ENCODE measurements around the gene LONP2.
"Not testable (repeated sequence)": the region's sequence is repeated elsewhere in the genome, so short reads cannot be mapped to it uniquely, and the experiment has no call there.

LONP2 gene

GRCh38 chr16:48370668-48371392 is 126.7 kb downstream of the LONP2 start:
- not testable (repeated sequence) for ATAC-seq; H3K36me3 Mint-ChIP-seq (ENCODE audit: low read depth); H3K4me3 Mint-ChIP-seq; H3K27ac Mint-ChIP-seq; H3K27me3 Mint-ChIP-seq; DNase-seq; H3K9me3 Mint-ChIP-seq
- peaks cover 41% of the 10 kb centered on the region for H3K4me1 Mint-ChIP-seq

- H3K27ac Mint-ChIP-seq, result no peak overlapping the region
- H3K36me3 Mint-ChIP-seq (ENCODE audit: low read depth), result no peaks in the 10 kb centered on the region
- peaks cover 37% of the 10 kb centered on the region for H3K4me1 Mint-ChIP-seq
- H3K9me3 Mint-ChIP-seq, result no peaks in the 10 kb centered on the region
- H3K4me3 Mint-ChIP-seq, result no peak overlapping the region
- ATAC-seq (no peak), DNase-seq (no peak)
- no peaks in the 10 kb centered on the region for H3K27me3 Mint-ChIP-seq
These were observed 127.3 kb downstream of the LONP2 start for GRCh38 chr16:48371393-48371780.

GRCh38 chr16:48372744-48373143 is 128.6 kb downstream of the LONP2 start:
- Mint-ChIP-seq H3K4me3 (no peak overlapping the region), H3K4me1 (peaks cover 33% of the 10 kb centered on the region), H3K9me3 (no peaks in the 10 kb centered on the region), H3K27me3 (no peaks in the 10 kb centered on the region), H3K36me3 (ENCODE audit: low read depth) (no peaks in the 10 kb centered on the region), H3K27ac (no peak overlapping the region)
- ATAC-seq (no peak), DNase-seq (no peak)

- no peak overlapping the region for H3K4me3 Mint-ChIP-seq
- no peak overlapping the region for H3K27ac Mint-ChIP-seq
- ATAC-seq (no peak), DNase-seq (no peak)
- H3K4me1 Mint-ChIP-seq, result peaks cover 33% of the 10 kb centered on the region
- no peaks in the 10 kb centered on the region for H3K36me3 Mint-ChIP-seq (ENCODE audit: low read depth)
- H3K27me3 Mint-ChIP-seq, result no peaks in the 10 kb centered on the region
- no peaks in the 10 kb centered on the region for H3K9me3 Mint-ChIP-seq
These were observed 129.3 kb downstream of the LONP2 start for GRCh38 chr16:48373258-48374029.

- H3K4me1 Mint-ChIP-seq, result peaks cover 37% of the 10 kb centered on the region
These were observed 130.2 kb downstream of the LONP2 start for GRCh38 chr16:48374255-48374654.

GRCh38 chr16:48377301-48377700 is 133.2 kb downstream of the LONP2 start:
- H3K27ac Mint-ChIP-seq; ATAC-seq; H3K4me3 Mint-ChIP-seq; H3K36me3 Mint-ChIP-seq (ENCODE audit: low read depth); DNase-seq; H3K9me3 Mint-ChIP-seq; H3K27me3 Mint-ChIP-seq: not testable (repeated sequence)
- H3K4me1 Mint-ChIP-seq, result peaks cover 46% of the 10 kb centered on the region

More at GRCh38 chr16:48374255-48374654, 130.2 kb downstream of the LONP2 start:
- peaks cover 2% of the 10 kb centered on the region for H3K36me3 Mint-ChIP-seq (ENCODE audit: low read depth)
- DNase-seq (no peak), ATAC-seq (no peak)
- no peak overlapping the region for H3K4me3 Mint-ChIP-seq
- H3K27me3 Mint-ChIP-seq, result no peaks in the 10 kb centered on the region
- no peaks in the 10 kb centered on the region for H3K9me3 Mint-ChIP-seq
- H3K27ac Mint-ChIP-seq, result no peak overlapping the region

GRCh38 chr16:48378276-48378675 is 134.2 kb downstream of the LONP2 start:
- H3K9me3 Mint-ChIP-seq, result no peaks in the 10 kb centered on the region
- H3K4me1 Mint-ChIP-seq, result peaks cover 51% of the 10 kb centered on the region
- H3K27ac Mint-ChIP-seq, result no peak overlapping the region
- no peak overlapping the region for H3K4me3 Mint-ChIP-seq
- no peaks in the 10 kb centered on the region for H3K27me3 Mint-ChIP-seq
- H3K36me3 Mint-ChIP-seq (ENCODE audit: low read depth), result peaks cover 8% of the 10 kb centered on the region
- ATAC-seq (peak; percentile 40), DNase-seq (no peak)

GRCh38 chr16:48378836-48379235 is 134.7 kb downstream of the LONP2 start:
- H3K36me3 Mint-ChIP-seq (ENCODE audit: low read depth), result peaks cover 10% of the 10 kb centered on the region
- ATAC-seq (no peak), DNase-seq (no peak)
- H3K27me3 Mint-ChIP-seq, result no peaks in the 10 kb centered on the region
- no peaks in the 10 kb centered on the region for H3K9me3 Mint-ChIP-seq
- H3K4me1 Mint-ChIP-seq, result peaks cover 57% of the 10 kb centered on the region
- no peak overlapping the region for H3K4me3 Mint-ChIP-seq
- H3K27ac Mint-ChIP-seq, result no peak overlapping the region

- no peak for DNase-seq
- no peaks in the 10 kb centered on the region for H3K9me3 Mint-ChIP-seq
- no peak overlapping the region for H3K27ac Mint-ChIP-seq
- peaks cover 61% of the 10 kb centered on the region for H3K4me1 Mint-ChIP-seq
- H3K27me3 Mint-ChIP-seq, result no peaks in the 10 kb centered on the region
- no peak for ATAC-seq
- H3K36me3 Mint-ChIP-seq (ENCODE audit: low read depth), result peaks cover 13% of the 10 kb centered on the region
- H3K4me3 Mint-ChIP-seq, result no peak overlapping the region
These were observed 137.1 kb downstream of the LONP2 start for GRCh38 chr16:48381201-48381600.

- no peaks in the 10 kb centered on the region for H3K27me3 Mint-ChIP-seq
These were observed 138.0 kb downstream of the LONP2 start for GRCh38 chr16:48382131-48382530.

GRCh38 chr16:48383009-48383876 is 139.1 kb downstream of the LONP2 start:
- Mint-ChIP-seq H3K9me3 (no peaks in the 10 kb centered on the region), H3K36me3 (ENCODE audit: low read depth) (peaks cover 13% of the 10 kb centered on the region), H3K27ac (peak overlapping the region; percentile 95), H3K27me3 (no peaks in the 10 kb centered on the region), H3K4me3 (peak overlapping the region; percentile 98), H3K4me1 (peaks cover 47% of the 10 kb centered on the region)
- DNase-seq, result no peak
- no peak for ATAC-seq

More at GRCh38 chr16:48382131-48382530, 138.0 kb downstream of the LONP2 start:
- H3K27ac Mint-ChIP-seq, result no peak overlapping the region
- peaks cover 13% of the 10 kb centered on the region for H3K36me3 Mint-ChIP-seq (ENCODE audit: low read depth)
- ATAC-seq, result no peak
- peaks cover 55% of the 10 kb centered on the region for H3K4me1 Mint-ChIP-seq
- H3K9me3 Mint-ChIP-seq, result no peaks in the 10 kb centered on the region
- H3K4me3 Mint-ChIP-seq, result no peak overlapping the region
- DNase-seq, result no peak

- ATAC-seq (no peak), DNase-seq (no peak)
- Mint-ChIP-seq H3K9me3 (no peaks in the 10 kb centered on the region), H3K4me1 (peaks cover 39% of the 10 kb centered on the region), H3K27ac (peak overlapping the region; percentile 95), H3K27me3 (no peaks in the 10 kb centered on the region), H3K4me3 (peak overlapping the region; percentile 98), H3K36me3 (ENCODE audit: low read depth) (peaks cover 11% of the 10 kb centered on the region)
These were observed 139.9 kb downstream of the LONP2 start for GRCh38 chr16:48383877-48384519.

GRCh38 chr16:48384520-48385252 is 140.6 kb downstream of the LONP2 start:
- H3K36me3 Mint-ChIP-seq (ENCODE audit: low read depth), result peaks cover 11% of the 10 kb centered on the region
- peaks cover 32% of the 10 kb centered on the region for H3K4me1 Mint-ChIP-seq
- peak overlapping the region; percentile 98 for H3K4me3 Mint-ChIP-seq
- H3K27me3 Mint-ChIP-seq, result no peaks in the 10 kb centered on the region
- ATAC-seq (peak; percentile 60), DNase-seq (peak; percentile 34)
- peak overlapping the region; percentile 95 for H3K27ac Mint-ChIP-seq
- no peaks in the 10 kb centered on the region for H3K9me3 Mint-ChIP-seq
